GM12878 (cell line): ENCODE measurements around the gene CCDC186. TPM values are rescaled to one million over a fixed set of nuclear protein-coding genes. Genes with fewer than 3 reads are reported as not detected.
A peak's percentile ranks its signal among the peaks of the same experiment; 100 is the strongest.

Experiments used
- BHLHE40 ChIP-seq, 2 experiments: fragments of 450-650 bp in 1 of 2; IDR thresholded peaks; 2 replicates each; pipeline ENCODE4 v1.6.1; 2011 to 2017; ENCODE audit warnings: low read depth in 2 of 2, borderline replicate concordance in 1 of 2, improper control_type of control experiment in 1 of 2, low read length in 1 of 2, mild to moderate bottlenecking in 1 of 2
- CHD2 ChIP-seq: IDR thresholded peaks from 2 replicates; pipeline ENCODE4 v1.6.1; 2011; ENCODE audit warnings: low read depth, low read length, improper control_type of control experiment, borderline replicate concordance
- CREB1 ChIP-seq: IDR thresholded peaks from 2 replicates; pipeline ENCODE4 v1.6.1; 2012; ENCODE audit warnings: low read depth, mild to moderate bottlenecking, inconsistent platforms
- HDAC2 ChIP-seq: fragments of 200-600 bp; sonication (generic); IDR thresholded peaks from 2 replicates; pipeline ENCODE4 v1.6.1; 2017
- HDGF ChIP-seq: fragments of 450-650 bp; IDR thresholded peaks from 2 replicates; pipeline ENCODE4 v1.6.1; 2016; ENCODE audit warnings: antibody characterized with exemption
- KDM1A ChIP-seq: fragments of 200-600 bp; sonication (generic); IDR thresholded peaks from 2 replicates; pipeline ENCODE4 v1.6.1; 2016; ENCODE audit warnings: borderline replicate concordance
- MYB ChIP-seq: fragments of 150-350 bp; IDR thresholded peaks from 2 replicates; pipeline ENCODE4 v1.6.1; 2014; ENCODE audit warnings: mild to moderate bottlenecking, low read depth, low read length, borderline replicate concordance
- PBX3 ChIP-seq: IDR thresholded peaks from 2 replicates; pipeline ENCODE4 v1.6.1; 2011; ENCODE audit warnings: mild to moderate bottlenecking, low read depth, low read length, moderate library complexity; ENCODE audit not compliant: insufficient replicate concordance
- PML ChIP-seq: IDR thresholded peaks from 2 replicates; pipeline ENCODE4 v1.6.1; 2012; ENCODE audit warnings: low read length, inconsistent platforms
- POLR2AphosphoS2 ChIP-seq: IDR thresholded peaks from 2 replicates; pipeline ENCODE4 v1.6.1; 2011; ENCODE audit warnings: low read depth, mild to moderate bottlenecking, low read length, improper control_type of control experiment, moderate library complexity
- RELA ChIP-seq: fragments of 450-650 bp; IDR thresholded peaks from 2 replicates; pipeline ENCODE4 v1.8.0; 2014; ENCODE audit warnings: borderline replicate concordance; ENCODE audit not compliant: partially characterized antibody
- SMAD5 ChIP-seq: IDR thresholded peaks from 2 replicates; pipeline ENCODE4 v1.6.1; 2016; ENCODE audit warnings: antibody characterized with exemption, low read depth
- SP1 ChIP-seq: IDR thresholded peaks from one replicate; pipeline ENCODE4 v1.6.1; 2011; ENCODE audit warnings: low read depth, low read length
- TCF12 ChIP-seq: IDR thresholded peaks from 2 replicates; pipeline ENCODE4 v1.6.1; 2011; ENCODE audit warnings: low read depth, mild to moderate bottlenecking, low read length
- USF2 ChIP-seq: IDR thresholded peaks from 2 replicates; pipeline ENCODE4 v1.6.1; 2011; ENCODE audit warnings: low read depth, low read length, improper control_type of control experiment, borderline replicate concordance
- ZNF384 ChIP-seq: IDR thresholded peaks from 2 replicates; pipeline ENCODE4 v1.6.1; 2012; ENCODE audit warnings: low read depth, mild to moderate bottlenecking, low read length, improper control_type of control experiment, borderline replicate concordance
- polyA plus RNA-seq, 11 experiments: library from polyadenylated mRNA; depleted of rRNA in 4 of 11; unstranded in 6 of 11; stranded (reverse) in 5 of 11; fragments of >200 nt; fragmentation: Nextera tagmentation in 4 of 11; fragmentation: Illumina TruSeq in 1 of 11; extraction: Ambion mirVana in 4 of 11; extraction: Trizol in 1 of 11; gene quantifications; 1 replicate in 1 of 11; 2 replicates in 10 of 11; pipeline versions ENCODE4 v1.2.1 to v1.2.3, GENCODE V29; 2011 to 2016; ENCODE audit warnings: inconsistent platforms in 2 of 11, missing spikeins in 2 of 11, low read depth in 1 of 11
- total RNA-seq, 4 experiments: library from RNA; depleted of rRNA in 3 of 4; stranded (reverse); fragments of >200 nt in 3 of 4; fragmentation: Illumina TruSeq in 1 of 4; extraction: Trizol in 1 of 4; gene quantifications; 2 replicates each; pipeline versions ENCODE4 v1.2.1 to v1.2.3, GENCODE V29; 2013 to 2021
- TF ChIP-seq, protein P1 (sequence below): IDR thresholded peaks from 2 replicates; pipeline ENCODE4 v1.6.1; 2011; ENCODE audit warnings: borderline replicate concordance, low read depth, mild to moderate bottlenecking, moderate library complexity, low read length; ENCODE audit not compliant: insufficient read depth, poor library complexity, severe bottlenecking
- TF ChIP-seq, protein P2 (sequence below): fragments of 450-650 bp; formaldehyde crosslinking; IDR thresholded peaks from 2 replicates; pipeline ENCODE4 v1.4.0; 2022; ENCODE audit warnings: mild to moderate bottlenecking, moderate library complexity
- TF ChIP-seq, protein P3 (sequence below): fragments of 450-650 bp; IDR thresholded peaks from 2 replicates; pipeline ENCODE4 v1.6.1; 2017; ENCODE audit warnings: antibody characterized with exemption, mild to moderate bottlenecking, moderate library complexity

Gene CCDC186
- total and polyA plus RNA-seq, 10 of the 15 experiments (the other 5 are each of a cell fraction or from before 2014, with no cell fraction given), result 3.5 to 13.1 (median 7.3) TPM

- TF ChIP-seq, protein P1, sequence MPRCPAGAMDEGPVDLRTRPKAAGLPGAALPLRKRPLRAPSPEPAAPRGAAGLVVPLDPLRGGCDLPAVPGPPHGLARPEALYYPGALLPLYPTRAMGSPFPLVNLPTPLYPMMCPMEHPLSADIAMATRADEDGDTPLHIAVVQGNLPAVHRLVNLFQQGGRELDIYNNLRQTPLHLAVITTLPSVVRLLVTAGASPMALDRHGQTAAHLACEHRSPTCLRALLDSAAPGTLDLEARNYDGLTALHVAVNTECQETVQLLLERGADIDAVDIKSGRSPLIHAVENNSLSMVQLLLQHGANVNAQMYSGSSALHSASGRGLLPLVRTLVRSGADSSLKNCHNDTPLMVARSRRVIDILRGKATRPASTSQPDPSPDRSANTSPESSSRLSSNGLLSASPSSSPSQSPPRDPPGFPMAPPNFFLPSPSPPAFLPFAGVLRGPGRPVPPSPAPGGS, result no peak
- no peak for TF ChIP-seq KDM1A
- peak; percentile 13 for TF ChIP-seq RELA
- TF ChIP-seq SP1, result peak; percentile 74
- 0 out of 2 replicates have a peak, but pooled peaks have one; percentile 30 for TF ChIP-seq CHD2
- peak in 1 of 2 experiments; percentile 79; a peak in 1 of 4 replicates for TF ChIP-seq BHLHE40 (IDR thresholded peaks at IDR 0.05; ENCODE audit: borderline replicate concordance in 1 of 2, low read depth in 2 of 2, low read length in 1 of 2)
- no peak for TF ChIP-seq HDAC2
- TF ChIP-seq PBX3, result peak; percentile 22
- no peak for TF ChIP-seq MYB
- TF ChIP-seq USF2, result no peak
- no peak for TF ChIP-seq TCF12
- TF ChIP-seq CREB1, result peak; percentile 83
- TF ChIP-seq SMAD5, result 0 out of 2 replicates have a peak, but pooled peaks have one; percentile 49
- peak; percentile 53; the same call in 1 of the 2 replicates for TF ChIP-seq HDGF
- TF ChIP-seq POLR2AphosphoS2, result peak; percentile 51; the same call in 1 of the 2 replicates
- TF ChIP-seq, protein P2, sequence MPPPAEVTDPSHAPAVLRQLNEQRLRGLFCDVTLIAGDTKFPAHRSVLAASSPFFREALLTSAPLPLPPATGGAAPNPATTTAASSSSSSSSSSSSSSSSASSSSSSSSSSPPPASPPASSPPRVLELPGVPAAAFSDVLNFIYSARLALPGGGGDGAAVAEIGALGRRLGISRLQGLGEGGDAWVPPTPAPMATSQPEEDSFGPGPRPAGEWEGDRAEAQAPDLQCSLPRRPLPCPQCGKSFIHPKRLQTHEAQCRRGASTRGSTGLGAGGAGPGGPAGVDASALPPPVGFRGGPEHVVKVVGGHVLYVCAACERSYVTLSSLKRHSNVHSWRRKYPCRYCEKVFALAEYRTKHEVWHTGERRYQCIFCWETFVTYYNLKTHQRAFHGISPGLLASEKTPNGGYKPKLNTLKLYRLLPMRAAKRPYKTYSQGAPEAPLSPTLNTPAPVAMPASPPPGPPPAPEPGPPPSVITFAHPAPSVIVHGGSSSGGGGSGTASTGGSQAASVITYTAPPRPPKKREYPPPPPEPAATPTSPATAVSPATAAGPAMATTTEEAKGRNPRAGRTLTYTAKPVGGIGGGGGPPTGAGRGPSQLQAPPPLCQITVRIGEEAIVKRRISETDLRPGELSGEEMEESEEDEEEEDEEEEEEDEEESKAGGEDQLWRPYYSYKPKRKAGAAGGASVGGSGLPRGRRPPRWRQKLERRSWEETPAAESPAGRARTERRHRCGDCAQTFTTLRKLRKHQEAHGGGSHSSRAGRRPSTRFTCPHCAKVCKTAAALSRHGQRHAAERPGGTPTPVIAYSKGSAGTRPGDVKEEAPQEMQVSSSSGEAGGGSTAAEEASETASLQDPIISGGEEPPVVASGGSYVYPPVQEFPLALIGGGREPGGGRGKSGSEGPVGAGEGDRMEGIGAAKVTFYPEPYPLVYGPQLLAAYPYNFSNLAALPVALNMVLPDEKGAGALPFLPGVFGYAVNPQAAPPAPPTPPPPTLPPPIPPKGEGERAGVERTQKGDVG (CRISPR knock-in tag), result no peak
- TF ChIP-seq, protein P3, sequence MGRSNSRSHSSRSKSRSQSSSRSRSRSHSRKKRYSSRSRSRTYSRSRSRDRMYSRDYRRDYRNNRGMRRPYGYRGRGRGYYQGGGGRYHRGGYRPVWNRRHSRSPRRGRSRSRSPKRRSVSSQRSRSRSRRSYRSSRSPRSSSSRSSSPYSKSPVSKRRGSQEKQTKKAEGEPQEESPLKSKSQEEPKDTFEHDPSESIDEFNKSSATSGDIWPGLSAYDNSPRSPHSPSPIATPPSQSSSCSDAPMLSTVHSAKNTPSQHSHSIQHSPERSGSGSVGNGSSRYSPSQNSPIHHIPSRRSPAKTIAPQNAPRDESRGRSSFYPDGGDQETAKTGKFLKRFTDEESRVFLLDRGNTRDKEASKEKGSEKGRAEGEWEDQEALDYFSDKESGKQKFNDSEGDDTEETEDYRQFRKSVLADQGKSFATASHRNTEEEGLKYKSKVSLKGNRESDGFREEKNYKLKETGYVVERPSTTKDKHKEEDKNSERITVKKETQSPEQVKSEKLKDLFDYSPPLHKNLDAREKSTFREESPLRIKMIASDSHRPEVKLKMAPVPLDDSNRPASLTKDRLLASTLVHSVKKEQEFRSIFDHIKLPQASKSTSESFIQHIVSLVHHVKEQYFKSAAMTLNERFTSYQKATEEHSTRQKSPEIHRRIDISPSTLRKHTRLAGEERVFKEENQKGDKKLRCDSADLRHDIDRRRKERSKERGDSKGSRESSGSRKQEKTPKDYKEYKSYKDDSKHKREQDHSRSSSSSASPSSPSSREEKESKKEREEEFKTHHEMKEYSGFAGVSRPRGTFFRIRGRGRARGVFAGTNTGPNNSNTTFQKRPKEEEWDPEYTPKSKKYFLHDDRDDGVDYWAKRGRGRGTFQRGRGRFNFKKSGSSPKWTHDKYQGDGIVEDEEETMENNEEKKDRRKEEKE, result no peak
- 0 out of 2 replicates have a peak, but pooled peaks have one; percentile 56 for TF ChIP-seq PML
- TF ChIP-seq ZNF384, result no peak
Observed at GRCh38 chr10:114173921-114174694, at the start of gene CCDC186 (continued).
